Pericardium fibroblast (primary cell): ENCODE measurements around the gene FCGR3B. TPM values are rescaled to one million over a fixed set of nuclear protein-coding genes. Genes with fewer than 3 reads are reported as not detected.

Experiments used
- total RNA-seq: library from RNA; depleted of rRNA; stranded (reverse); fragments of >200 nt; gene quantifications from 2 replicates; pipeline ENCODE4 v1.2.3, GENCODE V29; 2015

Gene FCGR3B
- not detected in 2 replicates for total RNA-seq

GRCh38 chr1:161631076-161631475 lies at the start of gene FCGR3B:
TSS of gene FCGR3B (minus strand) at chr1:161631176. CDS start at chr1:161631094, 82 bp downstream.

GRCh38 chr1:161662684-161663339 lies 31.8 kb upstream of the FCGR3B start, which contains the start of gene FCGR2B:
TSS of gene FCGR2B (plus strand) at chr1:161663143. CDS start at chr1:161663242, 99 bp downstream.

Other genes with a start within 250 kb of the FCGR3B start
- 0.17 and 3.0 TPM in 2 replicates for gene FCGR2A, start 125.7 kb downstream of the FCGR3B start, total RNA-seq
- gene HSPA6, start 106.6 kb downstream of the FCGR3B start, total RNA-seq, result 0.09 and 0.35 TPM in 2 replicates
- gene FCGR3A, start 81.4 kb downstream of the FCGR3B start, total RNA-seq, result not detected in 2 replicates
- gene FCGR2B, start 32.0 kb upstream of the FCGR3B start, total RNA-seq, result not detected in 2 replicates
- gene FCRLA, start 76.1 kb upstream of the FCGR3B start, total RNA-seq, result not detected in 2 replicates
- 0.68 and 1.8 TPM in 2 replicates for gene FCRLB, start 90.4 kb upstream of the FCGR3B start, total RNA-seq
- 16.6 and 17.2 TPM in 2 replicates for gene DUSP12, start 118.6 kb upstream of the FCGR3B start, total RNA-seq
- gene ATF6, start 135.1 kb upstream of the FCGR3B start, total RNA-seq, result 14.5 and 14.6 TPM in 2 replicates